WTC11 (cell line): Measurements from ENCODE around the gene R3HDM4. TPM values are rescaled to one million over a fixed set of nuclear protein-coding genes. Genes with fewer than 3 reads are reported as not detected.

Source experiments
- ATAC-seq: fragments of 200-7000 bp; cut with Tn5 transposase; 2 replicates; pipeline ENCODE4 v1.10.0; 2021; ENCODE audit warnings: mild to moderate bottlenecking, moderate library complexity
- CTCF ChIA-PET: fragments of 300-600 bp; sonication (Branson Sonifier 250); formaldehyde crosslinking; loops from one replicate; lab custom pipeline; 2021; ENCODE audit warnings: antibody characterized with exemption; lab: Charles Lee
- POLR2A ChIA-PET: fragments of 350-600 bp; sonication (Branson Sonifier 250); formaldehyde crosslinking; loops from one replicate; lab custom pipeline; 2021; ENCODE audit warnings: antibody characterized with exemption; lab: Charles Lee
- DNase-seq: peaks from one replicate; pipeline ENCODE4 v3.0.0; 2021; ENCODE audit warnings: low spot score
- H3K27ac Mint-ChIP-seq: 2 replicates; pipeline ENCODE4 v1.8.0; 2021; ENCODE audit warnings: mixed read lengths
- H3K27me3 Mint-ChIP-seq: 2 replicates; pipeline ENCODE4 v1.8.0; 2021; ENCODE audit warnings: low read depth, mild to moderate bottlenecking, moderate library complexity, mixed read lengths
- H3K36me3 Mint-ChIP-seq: 2 replicates; pipeline ENCODE4 v1.8.0; 2021; ENCODE audit warnings: mixed read lengths
- H3K4me1 Mint-ChIP-seq: 2 replicates; pipeline ENCODE4 v1.8.0; 2022; ENCODE audit warnings: mixed read lengths
- H3K4me3 Mint-ChIP-seq: 2 replicates; pipeline ENCODE4 v1.8.0; 2021; ENCODE audit warnings: mild to moderate bottlenecking, moderate library complexity, mixed read lengths
- H3K9me3 Mint-ChIP-seq: 2 replicates; pipeline ENCODE4 v1.8.0; 2021; ENCODE audit warnings: mixed read lengths
- ELF4 ChIP-seq: sonication (generic); formaldehyde crosslinking; IDR thresholded peaks from 2 replicates; pipeline ENCODE4 v1.8.1; 2022; ENCODE audit warnings: low read depth, mild to moderate bottlenecking, moderate library complexity, missing genetic modification reagents
- EMX1 ChIP-seq: fragments of 250-450 bp; sonication (Bioruptor Pico); IDR thresholded peaks from 2 replicates; pipeline ENCODE4 v1.8.0; 2021; ENCODE audit warnings: mild to moderate bottlenecking
- ERG ChIP-seq: fragments of 250-450 bp; sonication (Bioruptor Pico); IDR thresholded peaks from 2 replicates; pipeline ENCODE4 v1.8.0; 2021; ENCODE audit warnings: mild to moderate bottlenecking
- MAX ChIP-seq: sonication (generic); formaldehyde crosslinking; IDR thresholded peaks from 2 replicates; pipeline ENCODE4 v1.8.0; 2022; ENCODE audit warnings: mild to moderate bottlenecking, missing genetic modification reagents
- NFE2L1 ChIP-seq: sonication (generic); formaldehyde crosslinking; IDR thresholded peaks from 2 replicates; pipeline ENCODE4 v1.8.1; 2023; ENCODE audit warnings: missing genetic modification reagents
- NR1H2 ChIP-seq: sonication (generic); formaldehyde crosslinking; IDR thresholded peaks from 2 replicates; pipeline ENCODE4 v1.9.0; 2021; ENCODE audit warnings: mild to moderate bottlenecking, moderate library complexity, missing genetic modification reagents
- PRRX2 ChIP-seq: fragments of 250-450 bp; sonication (Bioruptor Pico); IDR thresholded peaks from 2 replicates; pipeline ENCODE4 v1.8.0; 2021; ENCODE audit warnings: mild to moderate bottlenecking
- RORB ChIP-seq: fragments of 250-450 bp; sonication (Bioruptor Pico); IDR thresholded peaks from 2 replicates; pipeline ENCODE4 v1.9.0; 2021; ENCODE audit warnings: mild to moderate bottlenecking
- SMAD3 ChIP-seq: sonication (generic); formaldehyde crosslinking; IDR thresholded peaks from 2 replicates; pipeline ENCODE4 v1.8.0; 2022; ENCODE audit warnings: missing genetic modification reagents, mild to moderate bottlenecking, borderline replicate concordance
- SP1 ChIP-seq: sonication (generic); formaldehyde crosslinking; conservative IDR thresholded peaks from 2 replicates; pipeline ENCODE4 v1.8.1; 2022; ENCODE audit warnings: missing genetic modification reagents
- TCF7 ChIP-seq: sonication (generic); formaldehyde crosslinking; IDR thresholded peaks from 2 replicates; pipeline ENCODE4 v1.8.0; 2022; ENCODE audit warnings: mild to moderate bottlenecking, low read depth, missing genetic modification reagents, moderate library complexity
- TEAD1 ChIP-seq: sonication (generic); formaldehyde crosslinking; IDR thresholded peaks from 2 replicates; pipeline ENCODE4 v1.8.0; 2022; ENCODE audit warnings: mild to moderate bottlenecking, missing genetic modification reagents
- TEAD4 ChIP-seq: sonication (generic); formaldehyde crosslinking; IDR thresholded peaks from 2 replicates; pipeline ENCODE4 v1.8.0; 2022; ENCODE audit warnings: mild to moderate bottlenecking, missing genetic modification reagents
- TP53 ChIP-seq: sonication (generic); formaldehyde crosslinking; IDR thresholded peaks from 2 replicates; pipeline ENCODE4 v1.8.1; 2023; ENCODE audit warnings: mild to moderate bottlenecking, missing genetic modification reagents
- USF2 ChIP-seq: sonication (generic); formaldehyde crosslinking; IDR thresholded peaks from 2 replicates; pipeline ENCODE4 v1.8.1; 2023; ENCODE audit warnings: mild to moderate bottlenecking, missing genetic modification reagents, moderate library complexity
- ZBTB21 ChIP-seq: sonication (generic); formaldehyde crosslinking; IDR thresholded peaks from 2 replicates; pipeline ENCODE4 v1.8.1; 2023; ENCODE audit warnings: mild to moderate bottlenecking, missing genetic modification reagents, borderline replicate concordance
- ZNF317 ChIP-seq: sonication (generic); formaldehyde crosslinking; IDR thresholded peaks from 2 replicates; pipeline ENCODE4 v1.8.1; 2023; ENCODE audit warnings: low read depth, mild to moderate bottlenecking, moderate library complexity, missing genetic modification reagents, borderline replicate concordance
- ZNF425 ChIP-seq: fragments of 250-450 bp; sonication (Bioruptor Pico); conservative IDR thresholded peaks from 2 replicates; pipeline ENCODE4 v1.9.0; 2021; ENCODE audit warnings: mild to moderate bottlenecking
- total RNA-seq: library from RNA; stranded (reverse); gene quantifications from 3 replicates; pipeline ENCODE4 v1.2.3, GENCODE V29; 2021
- TF ChIP-seq, protein P1 (sequence below): sonication (generic); formaldehyde crosslinking; IDR thresholded peaks from 2 replicates; pipeline ENCODE4 v1.8.1; 2022; ENCODE audit warnings: mild to moderate bottlenecking, missing genetic modification reagents, moderate library complexity, borderline replicate concordance
- TF ChIP-seq, protein P2 (sequence below): sonication (generic); formaldehyde crosslinking; IDR thresholded peaks from 2 replicates; pipeline ENCODE4 v1.8.0; 2022; ENCODE audit warnings: mild to moderate bottlenecking, missing genetic modification reagents
- TF ChIP-seq, protein P3 (sequence below): sonication (generic); formaldehyde crosslinking; IDR thresholded peaks from 2 replicates; pipeline ENCODE4 v1.8.1; 2023; ENCODE audit warnings: mild to moderate bottlenecking, missing genetic modification reagents, borderline replicate concordance
- TF ChIP-seq, protein P4 (sequence below): sonication (generic); formaldehyde crosslinking; conservative IDR thresholded peaks from 2 replicates; pipeline ENCODE4 v1.8.1; 2023; ENCODE audit warnings: mild to moderate bottlenecking, low read depth, missing genetic modification reagents, moderate library complexity

Gene R3HDM4
- total RNA-seq, 1 experiment from 2014 or later, result 99.5 TPM

GRCh38 chr19:960601-960938, 47.6 kb upstream of the R3HDM4 start (continued):
- TF ChIP-seq, protein P1, sequence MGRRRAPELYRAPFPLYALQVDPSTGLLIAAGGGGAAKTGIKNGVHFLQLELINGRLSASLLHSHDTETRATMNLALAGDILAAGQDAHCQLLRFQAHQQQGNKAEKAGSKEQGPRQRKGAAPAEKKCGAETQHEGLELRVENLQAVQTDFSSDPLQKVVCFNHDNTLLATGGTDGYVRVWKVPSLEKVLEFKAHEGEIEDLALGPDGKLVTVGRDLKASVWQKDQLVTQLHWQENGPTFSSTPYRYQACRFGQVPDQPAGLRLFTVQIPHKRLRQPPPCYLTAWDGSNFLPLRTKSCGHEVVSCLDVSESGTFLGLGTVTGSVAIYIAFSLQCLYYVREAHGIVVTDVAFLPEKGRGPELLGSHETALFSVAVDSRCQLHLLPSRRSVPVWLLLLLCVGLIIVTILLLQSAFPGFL (CRISPR knock-in tag), result no peak
- TF ChIP-seq ZNF425 (CRISPR knock-in tag) (no peak), TCF7 (CRISPR knock-in tag) (no peak)
- TF ChIP-seq, all 79 proteins: peak for 0

- ATAC-seq (peak; percentile 54), DNase-seq (peak; percentile 66)
- Mint-ChIP-seq H3K36me3 (peaks cover 20% of the 10 kb centered on the region), H3K4me1 (peaks cover 28% of the 10 kb centered on the region), H3K27me3 (no peaks in the 10 kb centered on the region), H3K27ac (no peak overlapping the region; the same call in 1 of the 2 replicates), H3K9me3 (peaks cover 1% of the 10 kb centered on the region), H3K4me3 (no peak overlapping the region)
- CTCF ChIA-PET, result interaction anchor here (0.6 to 1.4 kb wide), 16 partner anchors 11 to 122 kb away, joined by 3 to 13 read pairs (median 3); partner anchors contain the start of genes ABCA7, ARHGAP45 and WDR18
- POLR2A ChIA-PET, result no interaction called here
- TF ChIP-seq EMX1 (CRISPR knock-in tag), result no peak
- peak; percentile 96 for TF ChIP-seq TEAD4 (CRISPR knock-in tag)
- TF ChIP-seq ERG, result no peak
- no peak for TF ChIP-seq ELF4 (CRISPR knock-in tag)
- TF ChIP-seq, protein P2, sequence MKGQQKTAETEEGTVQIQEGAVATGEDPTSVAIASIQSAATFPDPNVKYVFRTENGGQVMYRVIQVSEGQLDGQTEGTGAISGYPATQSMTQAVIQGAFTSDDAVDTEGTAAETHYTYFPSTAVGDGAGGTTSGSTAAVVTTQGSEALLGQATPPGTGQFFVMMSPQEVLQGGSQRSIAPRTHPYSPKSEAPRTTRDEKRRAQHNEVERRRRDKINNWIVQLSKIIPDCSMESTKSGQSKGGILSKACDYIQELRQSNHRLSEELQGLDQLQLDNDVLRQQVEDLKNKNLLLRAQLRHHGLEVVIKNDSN (CRISPR knock-in tag), result no peak
- TF ChIP-seq TEAD1 (CRISPR knock-in tag), result peak; percentile 96; the same call in 1 of the 2 replicates
- no peak for TF ChIP-seq TP53 (CRISPR knock-in tag)
- TF ChIP-seq NFE2L1 (CRISPR knock-in tag), result no peak
- no peak for TF ChIP-seq SMAD3
- no peak for TF ChIP-seq ZNF317 (CRISPR knock-in tag)
- TF ChIP-seq ZBTB21 (CRISPR knock-in tag), result no peak
- no peak for TF ChIP-seq NR1H2 (CRISPR knock-in tag)
- no peak for TF ChIP-seq USF2 (CRISPR knock-in tag)
- TF ChIP-seq RORB, result no peak
- TF ChIP-seq, protein P1 (CRISPR knock-in tag), result no peak
- TF ChIP-seq SP1 (CRISPR knock-in tag), result no peak
- TF ChIP-seq, protein P3, sequence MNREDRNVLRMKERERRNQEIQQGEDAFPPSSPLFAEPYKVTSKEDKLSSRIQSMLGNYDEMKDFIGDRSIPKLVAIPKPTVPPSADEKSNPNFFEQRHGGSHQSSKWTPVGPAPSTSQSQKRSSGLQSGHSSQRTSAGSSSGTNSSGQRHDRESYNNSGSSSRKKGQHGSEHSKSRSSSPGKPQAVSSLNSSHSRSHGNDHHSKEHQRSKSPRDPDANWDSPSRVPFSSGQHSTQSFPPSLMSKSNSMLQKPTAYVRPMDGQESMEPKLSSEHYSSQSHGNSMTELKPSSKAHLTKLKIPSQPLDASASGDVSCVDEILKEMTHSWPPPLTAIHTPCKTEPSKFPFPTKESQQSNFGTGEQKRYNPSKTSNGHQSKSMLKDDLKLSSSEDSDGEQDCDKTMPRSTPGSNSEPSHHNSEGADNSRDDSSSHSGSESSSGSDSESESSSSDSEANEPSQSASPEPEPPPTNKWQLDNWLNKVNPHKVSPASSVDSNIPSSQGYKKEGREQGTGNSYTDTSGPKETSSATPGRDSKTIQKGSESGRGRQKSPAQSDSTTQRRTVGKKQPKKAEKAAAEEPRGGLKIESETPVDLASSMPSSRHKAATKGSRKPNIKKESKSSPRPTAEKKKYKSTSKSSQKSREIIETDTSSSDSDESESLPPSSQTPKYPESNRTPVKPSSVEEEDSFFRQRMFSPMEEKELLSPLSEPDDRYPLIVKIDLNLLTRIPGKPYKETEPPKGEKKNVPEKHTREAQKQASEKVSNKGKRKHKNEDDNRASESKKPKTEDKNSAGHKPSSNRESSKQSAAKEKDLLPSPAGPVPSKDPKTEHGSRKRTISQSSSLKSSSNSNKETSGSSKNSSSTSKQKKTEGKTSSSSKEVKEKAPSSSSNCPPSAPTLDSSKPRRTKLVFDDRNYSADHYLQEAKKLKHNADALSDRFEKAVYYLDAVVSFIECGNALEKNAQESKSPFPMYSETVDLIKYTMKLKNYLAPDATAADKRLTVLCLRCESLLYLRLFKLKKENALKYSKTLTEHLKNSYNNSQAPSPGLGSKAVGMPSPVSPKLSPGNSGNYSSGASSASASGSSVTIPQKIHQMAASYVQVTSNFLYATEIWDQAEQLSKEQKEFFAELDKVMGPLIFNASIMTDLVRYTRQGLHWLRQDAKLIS (CRISPR knock-in tag), result no peak
- TF ChIP-seq MAX, result 0 out of 2 replicates have a peak, but pooled peaks have one; percentile 21
- TF ChIP-seq PRRX2 (CRISPR knock-in tag), result no peak
- TF ChIP-seq, protein P4, sequence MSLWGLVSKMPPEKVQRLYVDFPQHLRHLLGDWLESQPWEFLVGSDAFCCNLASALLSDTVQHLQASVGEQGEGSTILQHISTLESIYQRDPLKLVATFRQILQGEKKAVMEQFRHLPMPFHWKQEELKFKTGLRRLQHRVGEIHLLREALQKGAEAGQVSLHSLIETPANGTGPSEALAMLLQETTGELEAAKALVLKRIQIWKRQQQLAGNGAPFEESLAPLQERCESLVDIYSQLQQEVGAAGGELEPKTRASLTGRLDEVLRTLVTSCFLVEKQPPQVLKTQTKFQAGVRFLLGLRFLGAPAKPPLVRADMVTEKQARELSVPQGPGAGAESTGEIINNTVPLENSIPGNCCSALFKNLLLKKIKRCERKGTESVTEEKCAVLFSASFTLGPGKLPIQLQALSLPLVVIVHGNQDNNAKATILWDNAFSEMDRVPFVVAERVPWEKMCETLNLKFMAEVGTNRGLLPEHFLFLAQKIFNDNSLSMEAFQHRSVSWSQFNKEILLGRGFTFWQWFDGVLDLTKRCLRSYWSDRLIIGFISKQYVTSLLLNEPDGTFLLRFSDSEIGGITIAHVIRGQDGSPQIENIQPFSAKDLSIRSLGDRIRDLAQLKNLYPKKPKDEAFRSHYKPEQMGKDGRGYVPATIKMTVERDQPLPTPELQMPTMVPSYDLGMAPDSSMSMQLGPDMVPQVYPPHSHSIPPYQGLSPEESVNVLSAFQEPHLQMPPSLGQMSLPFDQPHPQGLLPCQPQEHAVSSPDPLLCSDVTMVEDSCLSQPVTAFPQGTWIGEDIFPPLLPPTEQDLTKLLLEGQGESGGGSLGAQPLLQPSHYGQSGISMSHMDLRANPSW (CRISPR knock-in tag), result no peak
Observed at GRCh38 chr19:960020-960419, 47.0 kb upstream of the R3HDM4 start.
